ENCODE results near the gene TRPM2. TPM values are rescaled to one million over a fixed set of nuclear protein-coding genes. Genes with fewer than 3 reads are reported as not detected.

The TRPM2 gene
- total and polyA plus RNA-seq, 2 of the 4 experiments (the other 2 are of a cell fraction) = not detected

- H3K4me3 ChIP-seq (ENCODE audit: insufficient read depth, low read depth, low read length) = no peak overlapping the region
- no peaks in the 10 kb centered on the region for H3K27me3 ChIP-seq (ENCODE audit: control insufficient read depth, insufficient read depth, low read length)
- H3K18ac ChIP-seq (ENCODE audit: low read depth, low read length) = no peak overlapping the region
- peaks cover 4% of the 10 kb centered on the region for H4K20me1 ChIP-seq (ENCODE audit: insufficient read depth, low read length)
- intact Hi-C loops (cut with micrococcal nuclease) (no loop called here), dilution Hi-C loops (cut with HindIII; ENCODE audit: low sequenced_read_pairs, unreplicated experiment) (no loop called here), in situ Hi-C loops (cut with MboI; ENCODE audit: low sequenced_read_pairs) (no loop called here)
- H4K8ac ChIP-seq (ENCODE audit: low read depth in 2 of 2, low read length in 2 of 2) = no peak overlapping the region
- no peak overlapping the region for H4K5ac ChIP-seq (ENCODE audit: low read depth, low read length)
- no peak overlapping the region for H2BK120ac ChIP-seq (ENCODE audit: low read depth, low read length)
- no peak overlapping the region for H3K4me2 ChIP-seq (ENCODE audit: low read depth, low read length)
- no peak overlapping the region for H3K14ac ChIP-seq (replicated peaks; ENCODE audit: low read depth, low read length)
- H2AFZ ChIP-seq (replicated peaks; ENCODE audit: low read length, poor library complexity) = no peak overlapping the region
- no peaks in the 10 kb centered on the region for H3K79me1 ChIP-seq (ENCODE audit: low read depth in 1 of 2, low read length in 2 of 2)
- H3K4me1 ChIP-seq (ENCODE audit: control insufficient read depth, insufficient read depth, low read length) = no peaks in the 10 kb centered on the region
- no peak overlapping the region for H3K4ac ChIP-seq (ENCODE audit: low read depth, low read length)
- no peak overlapping the region for H3K56ac ChIP-seq (ENCODE audit: extremely low read depth, insufficient read depth, low read length)
- 96% methylated on average over 11 of the region's 20 CpGs; no CpG with 5 or more reads in 1 of the 2 experiments for WGBS, 2 experiments (ENCODE audit: extremely low coverage in 2 of 2, insufficient read length in 1 of 2)
- H3K27ac ChIP-seq (ENCODE audit: insufficient read depth, low read length) = no peak overlapping the region
- ATAC-seq (ENCODE audit: low read depth) (no peak), DNase-seq (no peak)
- no peak overlapping the region for H2BK20ac ChIP-seq (ENCODE audit: low read depth, low read length)
- H2AK9ac ChIP-seq (replicated peaks; ENCODE audit: low read depth, low read length, poor library complexity) = no peak overlapping the region
- H2AK5ac ChIP-seq (ENCODE audit: low read depth, low read length) = no peak overlapping the region
- BruUV-seq (replicated peaks) = no TSS peak
- no peak overlapping the region for H2BK15ac ChIP-seq (ENCODE audit: low read depth, low read length)
- ChIA-PET POLR2A (ENCODE audit: unreplicated experiment) (no interaction called here), CTCF (no interaction called here)
- no peak overlapping the region for H3K9ac ChIP-seq (ENCODE audit: low read depth, low read length)
- no peak overlapping the region for H3K23ac ChIP-seq (ENCODE audit: low read depth, low read length)
- no peak overlapping the region for H2BK5ac ChIP-seq (ENCODE audit: low read depth, low read length, poor library complexity, severe bottlenecking)
- no peaks in the 10 kb centered on the region for H3K9me1 ChIP-seq (ENCODE audit: insufficient read depth, low read length)
- no peak overlapping the region for H4K91ac ChIP-seq (ENCODE audit: insufficient read depth, low read depth, low read length)
- no peak for TF ChIP-seq RFX5 (IDR thresholded peaks at IDR 0.05; ENCODE audit: low read depth, low read length)
- TF ChIP-seq, protein P1, sequence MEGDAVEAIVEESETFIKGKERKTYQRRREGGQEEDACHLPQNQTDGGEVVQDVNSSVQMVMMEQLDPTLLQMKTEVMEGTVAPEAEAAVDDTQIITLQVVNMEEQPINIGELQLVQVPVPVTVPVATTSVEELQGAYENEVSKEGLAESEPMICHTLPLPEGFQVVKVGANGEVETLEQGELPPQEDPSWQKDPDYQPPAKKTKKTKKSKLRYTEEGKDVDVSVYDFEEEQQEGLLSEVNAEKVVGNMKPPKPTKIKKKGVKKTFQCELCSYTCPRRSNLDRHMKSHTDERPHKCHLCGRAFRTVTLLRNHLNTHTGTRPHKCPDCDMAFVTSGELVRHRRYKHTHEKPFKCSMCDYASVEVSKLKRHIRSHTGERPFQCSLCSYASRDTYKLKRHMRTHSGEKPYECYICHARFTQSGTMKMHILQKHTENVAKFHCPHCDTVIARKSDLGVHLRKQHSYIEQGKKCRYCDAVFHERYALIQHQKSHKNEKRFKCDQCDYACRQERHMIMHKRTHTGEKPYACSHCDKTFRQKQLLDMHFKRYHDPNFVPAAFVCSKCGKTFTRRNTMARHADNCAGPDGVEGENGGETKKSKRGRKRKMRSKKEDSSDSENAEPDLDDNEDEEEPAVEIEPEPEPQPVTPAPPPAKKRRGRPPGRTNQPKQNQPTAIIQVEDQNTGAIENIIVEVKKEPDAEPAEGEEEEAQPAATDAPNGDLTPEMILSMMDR (conservative IDR thresholded peaks at IDR 0.05; ENCODE audit: low read depth, low read length) = no peak
- no peak for TF ChIP-seq SMC3 (IDR thresholded peaks at IDR 0.05; ENCODE audit: low read depth, low read length)
- TF ChIP-seq, protein P2, sequence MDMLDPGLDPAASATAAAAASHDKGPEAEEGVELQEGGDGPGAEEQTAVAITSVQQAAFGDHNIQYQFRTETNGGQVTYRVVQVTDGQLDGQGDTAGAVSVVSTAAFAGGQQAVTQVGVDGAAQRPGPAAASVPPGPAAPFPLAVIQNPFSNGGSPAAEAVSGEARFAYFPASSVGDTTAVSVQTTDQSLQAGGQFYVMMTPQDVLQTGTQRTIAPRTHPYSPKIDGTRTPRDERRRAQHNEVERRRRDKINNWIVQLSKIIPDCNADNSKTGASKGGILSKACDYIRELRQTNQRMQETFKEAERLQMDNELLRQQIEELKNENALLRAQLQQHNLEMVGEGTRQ (IDR thresholded peaks at IDR 0.05; ENCODE audit: low read depth, low read length) = no peak
- no peak for TF ChIP-seq BHLHE40 (IDR thresholded peaks at IDR 0.05; ENCODE audit: low read depth, low read length)
- TF ChIP-seq NFE2L2 (IDR thresholded peaks at IDR 0.05; ENCODE audit: low read depth, low read length) = no peak
- no peak for TF ChIP-seq MXI1 (IDR thresholded peaks at IDR 0.05; ENCODE audit: borderline replicate concordance, low read depth, low read length)
- no peak for TF ChIP-seq MAZ (IDR thresholded peaks at IDR 0.05; ENCODE audit: borderline replicate concordance, low read depth, low read length)
- TF ChIP-seq MAFK (IDR thresholded peaks at IDR 0.05; ENCODE audit: low read depth, low read length) = no peak
- TF ChIP-seq, protein P3, sequence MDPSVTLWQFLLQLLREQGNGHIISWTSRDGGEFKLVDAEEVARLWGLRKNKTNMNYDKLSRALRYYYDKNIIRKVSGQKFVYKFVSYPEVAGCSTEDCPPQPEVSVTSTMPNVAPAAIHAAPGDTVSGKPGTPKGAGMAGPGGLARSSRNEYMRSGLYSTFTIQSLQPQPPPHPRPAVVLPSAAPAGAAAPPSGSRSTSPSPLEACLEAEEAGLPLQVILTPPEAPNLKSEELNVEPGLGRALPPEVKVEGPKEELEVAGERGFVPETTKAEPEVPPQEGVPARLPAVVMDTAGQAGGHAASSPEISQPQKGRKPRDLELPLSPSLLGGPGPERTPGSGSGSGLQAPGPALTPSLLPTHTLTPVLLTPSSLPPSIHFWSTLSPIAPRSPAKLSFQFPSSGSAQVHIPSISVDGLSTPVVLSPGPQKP (IDR thresholded peaks at IDR 0.05; ENCODE audit: borderline replicate concordance, low read depth, low read length) = no peak
- no peak for TF ChIP-seq CHD1 (IDR thresholded peaks at IDR 0.05; ENCODE audit: low read depth, low read length)
- no peak for TF ChIP-seq RAD21 (IDR thresholded peaks at IDR 0.05; ENCODE audit: low read length)
- no peak for TF ChIP-seq POLR2A (IDR thresholded peaks at IDR 0.05; ENCODE audit: low read depth, low read length)
- TF ChIP-seq FOS (IDR thresholded peaks at IDR 0.05; ENCODE audit: low read depth, low read length) = no peak
- no peak for TF ChIP-seq RCOR1 (IDR thresholded peaks at IDR 0.05; ENCODE audit: insufficient replicate concordance, low read length)
- no peaks in the 10 kb centered on the region for H3K9me3 ChIP-seq (ENCODE audit: control insufficient read depth, insufficient read depth, low read length)
- H3K36me3 ChIP-seq (ENCODE audit: control insufficient read depth, insufficient read depth, low read length) = peaks cover 67% of the 10 kb centered on the region
Measured at GRCh38 chr21:44323591-44323990, 29.8 kb upstream of the TRPM2 start.

Data from IMR-90 (cell line).